Measurements from ENCODE around the gene TMEM43.

The TMEM43 gene

GRCh38 chr3:14179114-14179465, 54.2 kb downstream of the TMEM43 start:
- no peak for DNase-seq

DNA sequence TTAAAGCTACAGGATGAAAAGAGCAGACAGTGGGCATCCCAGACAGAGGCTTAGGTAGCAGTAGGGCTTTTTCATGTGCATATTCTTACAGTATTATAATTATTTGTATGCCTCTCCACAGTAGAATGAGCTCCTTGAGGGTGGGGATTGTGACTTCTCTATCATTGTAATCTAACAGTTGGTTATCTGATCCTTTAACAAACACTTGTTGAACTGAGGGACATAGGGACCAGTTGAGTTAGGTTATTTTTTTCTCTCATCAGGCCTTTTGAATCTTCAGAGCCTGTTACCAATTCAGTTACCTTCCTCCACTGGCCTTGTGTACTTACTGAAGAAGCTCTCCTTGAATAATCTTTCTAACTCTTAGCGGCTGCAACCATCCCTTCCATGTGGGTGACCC, 54.9 kb downstream of the TMEM43 start:
- no peak for DNase-seq

DNA sequence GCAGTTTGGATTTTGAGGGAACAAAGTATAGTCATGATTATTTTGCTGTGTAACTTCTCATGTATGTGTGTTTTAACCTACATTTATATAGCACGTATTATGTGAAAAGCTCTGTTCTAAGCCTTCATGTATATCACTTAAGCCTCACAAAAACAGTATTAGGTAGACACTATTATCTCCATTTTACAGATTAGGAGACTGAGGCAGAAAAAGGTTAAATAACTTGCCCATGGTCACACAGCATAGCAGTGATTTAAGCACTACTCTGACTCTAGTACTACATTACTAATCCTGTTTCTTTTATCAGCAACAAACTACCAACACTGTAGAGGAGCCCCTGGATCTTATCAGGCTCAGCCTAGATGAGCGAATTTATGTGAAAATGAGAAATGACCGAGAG, 56.4 kb downstream of the TMEM43 start:
- no peak for DNase-seq

- no peak for DNase-seq
Measured at GRCh38 chr3:14183015-14183577, 58.2 kb downstream of the TMEM43 start.

DNA sequence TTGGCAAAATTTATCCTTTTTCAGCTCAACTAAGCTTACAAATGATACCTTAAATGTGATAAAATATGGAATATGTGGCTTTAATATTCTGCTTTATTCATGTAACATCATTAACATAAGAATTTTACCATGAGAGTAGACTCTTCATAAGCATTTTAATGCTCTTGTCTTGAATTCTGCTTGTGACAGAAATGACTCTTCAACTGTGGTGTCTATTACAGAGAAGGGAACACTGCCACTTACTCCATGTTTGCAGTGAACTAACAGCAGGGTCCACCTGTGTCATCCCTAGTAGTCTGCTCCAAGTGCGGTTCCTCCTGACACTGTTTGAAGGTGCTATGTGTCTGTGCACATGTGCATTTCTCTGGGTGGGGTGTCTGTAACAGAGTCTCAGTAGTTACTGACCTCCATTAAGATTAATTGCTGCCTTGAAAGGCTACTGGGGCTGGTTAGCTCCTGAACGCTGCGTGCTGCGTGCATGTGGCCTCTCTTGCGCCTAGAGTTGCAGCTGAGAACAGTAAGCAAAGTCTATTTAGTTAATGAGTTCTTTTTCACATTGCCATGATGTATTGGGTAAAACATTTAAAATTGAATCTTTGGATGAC, 62.1 kb downstream of the TMEM43 start:
- no peak for DNase-seq

GRCh38 chr3:14188041-14188754, 63.3 kb downstream of the TMEM43 start:
- no peak for DNase-seq
